GM18907 (cell line): Measurements from ENCODE around the gene SCN1A.
A peak's percentile ranks its signal among the peaks of the same experiment; 100 is the strongest.
"Not testable (repeated sequence)": the region's sequence is repeated elsewhere in the genome, so short reads cannot be mapped to it uniquely, and the experiment has no call there.

Experiments
- ATAC-seq: cut with Tn5 transposase; IDR thresholded peaks from one replicate; pipeline ENCODE4 v1.9.1; 2021; ENCODE audit warnings: mild to moderate bottlenecking, moderate library complexity; ENCODE audit not compliant: unreplicated experiment

Gene SCN1A

GRCh38 chr2:166135849-166136258 lies 8.0 kb upstream of the SCN1A start:
- ATAC-seq, result no peak

DNA sequence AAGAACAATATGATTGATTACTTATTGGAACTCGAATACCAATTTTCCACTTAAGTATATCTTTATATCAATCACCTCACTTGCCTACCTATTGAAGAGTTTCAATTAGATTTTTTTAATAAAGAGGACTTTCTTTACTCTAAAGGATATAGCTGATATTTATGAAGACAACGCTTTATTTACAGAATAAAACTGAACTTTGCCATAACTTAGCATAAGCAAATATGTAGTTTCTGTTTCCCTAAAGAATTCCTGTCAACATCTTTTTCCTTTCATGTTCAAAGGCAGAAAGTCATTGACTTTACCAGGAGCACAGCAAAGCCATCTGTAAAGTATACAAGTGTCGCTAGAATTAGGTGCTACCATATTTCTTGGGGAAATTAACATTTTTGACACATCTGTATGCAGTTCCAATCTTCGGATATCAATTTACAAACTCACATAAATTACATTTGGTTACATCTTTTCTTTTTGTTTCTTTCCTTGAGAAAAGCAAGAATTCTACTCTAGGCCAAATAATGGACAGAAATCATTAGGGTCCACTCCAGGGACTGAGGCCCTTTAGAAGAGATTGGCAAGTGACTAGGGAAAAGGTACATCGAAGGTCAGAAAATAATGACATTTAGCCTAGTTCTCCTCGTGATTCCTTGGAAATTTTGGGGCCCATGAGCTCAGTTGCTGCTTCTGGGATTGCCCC lies 7.5 kb upstream of the SCN1A start:
- ATAC-seq, result no peak

DNA sequence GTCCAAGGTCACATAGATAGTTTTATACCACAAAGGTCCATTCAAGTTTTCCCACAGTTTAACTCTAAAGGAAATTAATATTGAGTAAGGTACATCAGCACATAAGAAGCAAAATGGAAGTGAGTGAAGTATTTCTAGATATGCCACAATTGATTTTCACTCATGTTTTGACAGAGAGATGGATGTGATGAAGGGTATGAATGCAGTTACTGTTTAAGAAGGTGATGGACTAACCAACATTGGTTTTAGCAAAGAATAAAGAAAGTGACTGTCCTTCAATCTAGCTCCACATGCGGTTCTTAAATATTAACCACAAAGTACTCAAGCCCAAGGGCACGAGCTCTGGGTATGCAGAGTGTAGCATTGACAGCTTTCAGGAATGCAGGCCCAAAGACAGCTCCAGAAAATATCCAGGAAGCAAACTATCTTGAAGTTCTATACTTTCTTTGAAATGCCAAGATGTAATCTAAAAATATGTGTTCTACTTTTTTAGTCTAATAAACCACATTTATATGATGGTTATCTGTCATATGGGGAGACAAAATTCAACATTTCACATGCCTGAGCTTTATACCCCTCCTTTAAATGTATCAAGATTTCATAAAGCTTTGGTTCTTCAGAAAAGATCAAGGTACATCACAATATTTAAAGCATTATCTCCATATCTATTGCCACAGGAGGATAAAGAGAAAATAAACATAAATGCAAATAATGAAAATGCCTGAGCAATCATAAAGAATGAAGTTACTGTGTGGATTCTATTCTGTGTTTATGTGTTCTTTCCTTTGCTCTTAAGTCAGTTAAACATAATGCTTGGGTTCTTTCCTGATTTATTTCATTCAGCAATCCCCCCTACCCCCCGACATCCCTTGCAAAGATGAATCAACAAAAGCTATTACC lies 6.7 kb upstream of the SCN1A start:
- ATAC-seq, result no peak

- ATAC-seq, result no peak
Observed at GRCh38 chr2:166133653-166134052, 5.8 kb upstream of the SCN1A start.

DNA sequence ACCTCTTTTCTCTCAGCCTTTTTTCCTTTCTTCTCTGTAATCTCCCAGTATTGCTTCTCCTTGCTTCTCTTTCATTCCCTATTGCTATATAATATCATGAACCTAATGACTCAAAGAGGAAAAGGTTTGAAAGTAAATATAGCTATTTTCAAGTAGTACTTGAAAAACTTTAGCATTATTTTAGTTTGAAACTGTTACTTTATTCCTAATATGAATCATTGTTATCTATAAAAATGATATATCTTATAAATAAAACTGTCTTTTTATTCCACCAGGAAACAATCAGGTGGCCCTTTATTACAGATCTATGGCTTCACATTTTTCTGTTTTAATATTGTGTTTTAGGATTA lies 311 bp upstream of the SCN1A start:
- ATAC-seq, result no peak

- ATAC-seq, result no peak
Observed at GRCh38 chr2:166126007-166126639, 1.7 kb downstream of the SCN1A start.

GRCh38 chr2:166125557-166125956 lies 2.3 kb downstream of the SCN1A start:
- no peak for ATAC-seq

DNA sequence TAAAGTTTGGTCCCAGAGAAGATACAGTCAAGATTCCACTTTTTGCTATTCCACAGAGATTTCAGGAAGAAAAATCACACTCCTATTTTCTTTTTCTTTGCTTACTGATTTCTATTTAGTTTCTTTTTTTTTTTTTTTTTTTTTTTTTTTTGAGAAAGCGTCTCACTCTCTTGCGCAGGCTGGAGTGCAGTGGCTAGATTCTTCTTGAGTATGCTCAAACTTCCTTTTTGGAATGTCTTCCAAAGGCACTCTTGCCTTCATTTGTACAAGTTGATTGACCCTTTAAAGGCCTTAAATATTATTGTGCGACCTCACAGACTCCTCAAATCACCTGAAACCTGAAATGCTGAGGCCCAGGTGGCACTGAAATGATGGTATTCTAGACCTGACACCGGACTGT lies 9.6 kb downstream of the SCN1A start:
- no peak for ATAC-seq

GRCh38 chr2:166117491-166117890 lies 10.3 kb downstream of the SCN1A start:
- ATAC-seq, result no peak

DNA sequence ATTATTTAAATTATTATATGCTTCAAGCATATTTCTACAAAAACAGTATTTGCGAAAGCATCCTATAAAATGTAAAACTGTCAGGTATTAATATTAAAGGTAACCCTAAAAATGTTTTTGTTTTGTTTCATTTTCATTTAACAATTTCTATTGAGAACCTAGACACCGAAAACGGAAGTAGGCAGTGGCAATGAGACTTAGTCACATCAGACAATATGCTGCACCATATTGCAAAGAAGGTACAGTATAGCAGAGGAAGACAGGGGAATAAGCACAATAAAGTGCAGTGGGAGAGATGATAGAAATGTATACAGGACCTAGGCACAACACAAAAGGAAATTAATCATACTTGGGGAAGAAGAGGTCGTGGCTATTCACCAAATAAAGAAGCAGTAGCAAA lies 12.2 kb downstream of the SCN1A start:
- ATAC-seq, result no peak

DNA sequence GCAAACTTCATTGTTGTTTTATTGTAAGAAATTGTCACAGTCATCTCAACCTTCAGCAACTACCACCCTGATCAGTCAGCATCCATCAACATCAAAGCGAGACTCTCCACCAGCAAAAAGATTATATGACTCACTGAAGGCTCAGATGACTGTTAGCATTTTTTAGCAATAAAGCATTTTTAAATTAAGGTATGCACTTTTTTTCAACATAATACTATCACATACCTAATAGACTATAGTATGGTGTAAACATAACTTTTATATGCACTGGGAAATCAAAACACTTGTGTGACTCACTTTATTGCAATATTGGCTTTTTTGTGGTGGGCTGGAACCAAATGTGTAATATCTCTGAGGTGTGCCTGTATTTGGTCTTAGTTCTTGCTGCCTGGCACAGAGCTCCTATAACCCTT lies 15.6 kb downstream of the SCN1A start:
- ATAC-seq, result no peak

DNA sequence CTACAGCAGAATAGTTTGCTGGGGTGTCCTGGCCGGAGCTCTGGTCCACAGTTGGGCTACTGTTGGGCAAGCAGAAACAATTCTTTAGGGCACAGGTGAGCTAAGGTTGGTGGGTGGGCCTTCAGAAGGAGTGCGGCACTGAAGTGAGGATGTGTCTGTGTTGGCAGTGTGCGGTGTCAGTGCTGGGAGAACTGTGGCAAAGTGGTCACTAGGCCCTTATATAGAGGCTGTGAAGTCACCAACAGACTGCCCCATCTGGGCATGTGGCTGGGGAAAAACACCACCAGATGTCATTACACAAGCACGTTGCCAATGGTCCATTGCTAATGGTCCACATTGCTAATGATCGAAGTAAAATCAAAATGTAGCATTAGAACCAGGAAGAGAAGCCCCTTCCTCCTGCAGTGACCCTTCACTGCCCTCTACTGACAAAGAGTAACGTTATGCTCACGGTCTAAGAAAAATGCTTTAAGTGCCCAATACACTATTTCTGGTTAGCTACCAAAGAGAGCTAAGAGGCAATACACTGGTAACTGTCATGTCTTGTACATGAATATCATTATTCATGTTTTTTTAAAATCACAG lies 21.3 kb downstream of the SCN1A start:
- ATAC-seq, result peak; percentile 57

GRCh38 chr2:166104773-166105172 lies 23.0 kb downstream of the SCN1A start:
- ATAC-seq, result no peak

GRCh38 chr2:166104084-166104483 lies 23.7 kb downstream of the SCN1A start:
- ATAC-seq, result no peak

DNA sequence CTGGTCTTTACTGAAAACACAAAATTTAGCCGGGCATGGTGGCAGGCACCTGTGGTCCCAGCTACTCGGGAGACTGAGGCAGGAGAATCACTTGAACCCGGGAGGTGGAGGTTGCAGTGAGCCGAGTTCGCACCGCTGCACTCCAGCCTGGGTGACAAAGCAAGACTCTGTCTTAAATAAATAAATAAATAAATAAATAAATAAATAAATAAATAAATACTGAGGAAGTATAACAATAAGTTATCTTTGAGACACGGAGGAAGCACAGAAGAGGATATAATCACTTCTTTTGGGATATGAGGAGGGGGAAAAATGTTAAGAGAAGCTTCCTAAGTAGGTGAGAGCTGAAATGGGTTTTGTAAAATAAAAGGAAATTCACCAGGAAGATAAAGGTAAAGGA lies 24.5 kb downstream of the SCN1A start:
- ATAC-seq, result not testable (repeated sequence)

DNA sequence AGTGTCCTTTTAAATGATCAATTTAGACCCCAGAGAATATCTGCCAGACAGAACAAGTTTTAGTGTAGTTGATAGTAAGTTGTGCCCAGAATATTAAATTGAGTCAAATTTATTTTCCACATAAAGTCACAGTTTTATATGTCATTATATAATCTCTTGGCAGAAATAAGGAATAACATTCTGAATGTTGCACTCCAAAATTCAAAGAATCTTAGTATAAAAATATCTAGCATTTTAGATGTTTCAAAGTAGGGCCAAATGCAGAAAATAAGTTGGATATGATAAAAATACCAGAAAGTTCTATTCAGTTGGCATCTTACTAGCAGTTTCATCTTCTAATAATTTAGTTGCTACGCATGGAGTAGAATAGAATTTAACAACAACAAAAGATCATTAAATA lies 33.5 kb downstream of the SCN1A start:
- ATAC-seq, result no peak

GRCh38 chr2:166092889-166093288 lies 34.9 kb downstream of the SCN1A start:
- ATAC-seq, result no peak

- ATAC-seq, result no peak
Observed at GRCh38 chr2:166091439-166091838, 36.4 kb downstream of the SCN1A start.

DNA sequence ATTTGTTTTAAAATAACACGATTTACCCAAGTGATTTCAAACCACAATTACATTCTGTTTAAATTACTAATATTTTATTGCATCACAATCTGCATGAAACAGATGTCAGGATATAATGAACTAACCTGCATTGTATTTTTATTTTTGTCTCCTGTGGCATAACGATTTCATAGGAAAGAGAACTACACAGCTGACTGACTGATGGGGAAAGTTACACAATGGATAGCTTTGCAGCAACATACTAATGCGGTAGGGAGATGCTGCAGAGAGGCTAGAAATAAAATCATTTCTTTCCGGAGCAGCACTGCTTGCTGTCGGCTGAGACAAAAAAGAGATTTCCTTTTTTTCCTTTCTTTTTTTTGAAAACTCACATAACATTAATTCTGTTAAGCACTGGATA lies 36.9 kb downstream of the SCN1A start:
- ATAC-seq, result no peak

GRCh38 chr2:166090346-166090745 lies 37.5 kb downstream of the SCN1A start:
- no peak for ATAC-seq

DNA sequence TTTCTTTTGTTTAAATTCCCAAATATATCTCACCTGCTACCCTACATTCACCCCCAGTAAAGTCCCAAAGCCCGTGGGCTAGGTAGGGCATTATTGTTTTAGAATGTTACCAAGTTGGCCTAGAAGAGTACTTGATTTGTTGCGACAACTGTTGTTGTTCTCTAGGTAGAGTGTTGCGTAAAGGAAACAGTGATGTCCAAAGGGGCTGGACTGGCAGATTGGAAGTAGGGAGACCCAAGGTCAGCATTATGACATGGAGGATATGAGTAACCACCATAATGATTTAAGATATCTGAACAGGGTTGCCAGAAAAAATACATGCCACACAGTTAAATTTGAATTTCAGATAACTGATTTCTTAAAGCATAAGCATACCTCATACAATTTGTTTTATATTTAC lies 39.2 kb downstream of the SCN1A start:
- ATAC-seq, result no peak

- ATAC-seq, result no peak
Observed at GRCh38 chr2:166084301-166084700, 43.5 kb downstream of the SCN1A start.
